ENCODE data around the gene RELL1. TPM values are rescaled to one million over a fixed set of nuclear protein-coding genes. Genes with fewer than 3 reads are reported as not detected.

The RELL1 gene
- total RNA-seq, 2 experiments from 2014 or later: 53.5 to 62.3 TPM

DNA sequence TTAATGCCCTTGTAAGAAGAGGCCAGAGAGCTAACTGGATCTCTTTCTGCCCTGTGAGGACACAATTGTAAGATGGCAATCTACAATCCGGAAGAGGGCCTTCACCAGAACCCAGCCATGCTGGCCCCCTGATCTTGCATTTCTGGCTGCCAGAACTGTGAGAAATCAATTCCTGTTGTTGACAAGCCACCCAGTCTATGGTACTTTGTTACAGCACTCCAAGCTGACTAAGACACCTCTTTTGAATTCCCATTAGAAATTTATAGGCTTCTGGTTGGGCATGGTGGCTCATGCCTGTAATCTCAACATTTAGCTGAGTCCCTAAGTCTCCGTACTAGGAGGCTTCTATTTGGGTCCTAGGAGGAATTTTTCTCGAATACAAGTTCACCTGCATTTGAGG is 48.8 kb upstream of the RELL1 start:
- intact Hi-C loops (cut with micrococcal nuclease; ENCODE audit: unreplicated experiment): no loop called here
- H3K27ac ChIP-seq (ENCODE audit: low read depth, low read length, poor library complexity, severe bottlenecking): no peak overlapping the region
- no peak overlapping the region for H2AFZ ChIP-seq (ENCODE audit: low read length)
- H4K20me1 ChIP-seq (ENCODE audit: insufficient read depth, low read length): no peaks in the 10 kb centered on the region
- no peaks in the 10 kb centered on the region for H3K36me3 ChIP-seq (ENCODE audit: insufficient read depth, low read length)
- ChIA-PET CTCF (ENCODE audit: unreplicated experiment) (no interaction called here), POLR2A (interaction anchor here (0.5 kb wide), 1 partner anchor 8 kb away, joined by 3 read pairs; no protein-coding TSS in a partner anchor)
- no peaks in the 10 kb centered on the region for H3K9me2 ChIP-seq (ENCODE audit: insufficient read depth, low read length)
- DNase-seq (ENCODE audit: low spot score): no peak
- no peaks in the 10 kb centered on the region for H3K9me3 ChIP-seq (ENCODE audit: low read length)
- H3K4me3 ChIP-seq (ENCODE audit: low read depth, low read length, poor library complexity, severe bottlenecking): no peak overlapping the region
- BruUV-seq (replicated peaks): no TSS peak
- H3K4me2 ChIP-seq (ENCODE audit: low read length): no peak overlapping the region
- no peak for TF ChIP-seq EZH2phosphoT487 (IDR thresholded peaks at IDR 0.05; ENCODE audit: borderline replicate concordance, low read depth, low read length)
- TF ChIP-seq, protein P1, sequence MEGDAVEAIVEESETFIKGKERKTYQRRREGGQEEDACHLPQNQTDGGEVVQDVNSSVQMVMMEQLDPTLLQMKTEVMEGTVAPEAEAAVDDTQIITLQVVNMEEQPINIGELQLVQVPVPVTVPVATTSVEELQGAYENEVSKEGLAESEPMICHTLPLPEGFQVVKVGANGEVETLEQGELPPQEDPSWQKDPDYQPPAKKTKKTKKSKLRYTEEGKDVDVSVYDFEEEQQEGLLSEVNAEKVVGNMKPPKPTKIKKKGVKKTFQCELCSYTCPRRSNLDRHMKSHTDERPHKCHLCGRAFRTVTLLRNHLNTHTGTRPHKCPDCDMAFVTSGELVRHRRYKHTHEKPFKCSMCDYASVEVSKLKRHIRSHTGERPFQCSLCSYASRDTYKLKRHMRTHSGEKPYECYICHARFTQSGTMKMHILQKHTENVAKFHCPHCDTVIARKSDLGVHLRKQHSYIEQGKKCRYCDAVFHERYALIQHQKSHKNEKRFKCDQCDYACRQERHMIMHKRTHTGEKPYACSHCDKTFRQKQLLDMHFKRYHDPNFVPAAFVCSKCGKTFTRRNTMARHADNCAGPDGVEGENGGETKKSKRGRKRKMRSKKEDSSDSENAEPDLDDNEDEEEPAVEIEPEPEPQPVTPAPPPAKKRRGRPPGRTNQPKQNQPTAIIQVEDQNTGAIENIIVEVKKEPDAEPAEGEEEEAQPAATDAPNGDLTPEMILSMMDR (conservative IDR thresholded peaks at IDR 0.05; ENCODE audit: low read length): no peak
- no peaks in the 10 kb centered on the region for H3K4me1 ChIP-seq (ENCODE audit: insufficient read depth, low read length, poor library complexity, severe bottlenecking)
- H3K79me2 ChIP-seq (ENCODE audit: insufficient read depth, low read depth, low read length): no peaks in the 10 kb centered on the region

- no TSS peak for BruUV-seq (replicated peaks)
Measured at GRCh38 chr4:37733240-37733867, 47.2 kb upstream of the RELL1 start.

More at GRCh38 chr4:37733240-37733867, 47.2 kb upstream of the RELL1 start:
- no peak for DNase-seq (ENCODE audit: low spot score)
- H3K36me3 ChIP-seq (ENCODE audit: insufficient read depth, low read length): no peaks in the 10 kb centered on the region
- TF ChIP-seq EZH2phosphoT487 (IDR thresholded peaks at IDR 0.05; ENCODE audit: borderline replicate concordance, low read depth, low read length): no peak
- TF ChIP-seq, protein P1 (conservative IDR thresholded peaks at IDR 0.05; ENCODE audit: low read length): no peak
- H3K4me2 ChIP-seq (ENCODE audit: low read length): no peak overlapping the region
- H3K9me3 ChIP-seq (ENCODE audit: low read length): no peaks in the 10 kb centered on the region
- no peaks in the 10 kb centered on the region for H4K20me1 ChIP-seq (ENCODE audit: insufficient read depth, low read length)
- ChIA-PET POLR2A (interaction anchor here (0.5 to 1.5 kb wide), 12 partner anchors 9 to 229 kb away, joined by 3 to 7 read pairs (median 4); partner anchors contain the start of gene RELL1), CTCF (ENCODE audit: unreplicated experiment) (no interaction called here)
- no peak overlapping the region for H2AFZ ChIP-seq (ENCODE audit: low read length)
- intact Hi-C loops (cut with micrococcal nuclease; ENCODE audit: unreplicated experiment): no loop called here
- H3K9me2 ChIP-seq (ENCODE audit: insufficient read depth, low read length): no peaks in the 10 kb centered on the region
- no peak overlapping the region for H3K4me3 ChIP-seq (ENCODE audit: low read depth, low read length, poor library complexity, severe bottlenecking)
- no peak overlapping the region for H3K27ac ChIP-seq (ENCODE audit: low read depth, low read length, poor library complexity, severe bottlenecking)
- no peaks in the 10 kb centered on the region for H3K79me2 ChIP-seq (ENCODE audit: insufficient read depth, low read depth, low read length)
- H3K4me1 ChIP-seq (ENCODE audit: insufficient read depth, low read length, poor library complexity, severe bottlenecking): peaks cover 1% of the 10 kb centered on the region
